OCI-LY3 (cell line): Measurements from ENCODE around the gene MBD4.
A peak's percentile ranks its signal among the peaks of the same experiment; 100 is the strongest.
"Not testable (repeated sequence)": the region's sequence is repeated elsewhere in the genome, so short reads cannot be mapped to it uniquely, and the experiment has no call there.

Source experiments
- H2AFZ ChIP-seq: fragments of 200-600, 300-600 bp; shearing (Covaris generic); 2 replicates; pipeline ENCODE4 v1.6.0; 2014; ENCODE audit warnings: antibody characterized with exemption, low read depth, low read length
- H3K27ac ChIP-seq: fragments of 200-600, 300-600 bp; sonication (generic); 2 replicates; pipeline ENCODE4 v1.5.1; 2014; ENCODE audit warnings: mild to moderate bottlenecking, low read length, moderate library complexity, mixed read lengths
- H3K27me3 ChIP-seq: fragments of 200-600, 300-600 bp; sonication (generic); 2 replicates; pipeline ENCODE4 v1.6.1; 2014; ENCODE audit warnings: low read depth, low read length, mixed read lengths
- H3K36me3 ChIP-seq: fragments of 200-600, 300-600 bp; sonication (generic); replicated peaks from 2 replicates; pipeline ENCODE3; 2014; ENCODE audit warnings: low read depth, low read length, mixed read lengths
- H3K4me1 ChIP-seq: fragments of 300-600, 200-600 bp; sonication (generic); 2 replicates; pipeline ENCODE4 v1.6.1; 2014; ENCODE audit warnings: low read length, mixed read lengths
- H3K4me2 ChIP-seq: fragments of 200-600, 300-600 bp; sonication (generic); 2 replicates; pipeline ENCODE4 v1.6.1; 2014; ENCODE audit warnings: low read length, mixed read lengths
- H3K4me3 ChIP-seq: fragments of 300-600, 200-600 bp; sonication (generic); 2 replicates; pipeline ENCODE4 v1.5.1; 2014; ENCODE audit warnings: antibody characterized with exemption, mild to moderate bottlenecking, low read length, moderate library complexity
- H3K79me2 ChIP-seq: fragments of 300-600, 200-600 bp; shearing (Covaris generic); 2 replicates; pipeline ENCODE4 v1.6.1; 2014; ENCODE audit warnings: mild to moderate bottlenecking, low read length, mixed read lengths
- H3K9ac ChIP-seq: fragments of 300-600, 200-600 bp; shearing (Covaris generic); 2 replicates; pipeline ENCODE4 v1.6.0; 2014; ENCODE audit warnings: mild to moderate bottlenecking, low read length, moderate library complexity
- H3K9me3 ChIP-seq: fragments of 200-600, 300-600 bp; shearing (Covaris generic); 2 replicates; pipeline ENCODE4 v1.6.1; 2014; ENCODE audit warnings: low read length, mixed read lengths; ENCODE audit not compliant: insufficient read depth
- H4K20me1 ChIP-seq: fragments of 200-600, 300-600 bp; sonication (generic); 2 replicates; pipeline ENCODE4 v1.6.1; 2016; ENCODE audit warnings: low read length, mixed read lengths; ENCODE audit not compliant: insufficient read depth
- EZH2phosphoT487 ChIP-seq: fragments of 200-600 bp; shearing (Covaris generic); IDR thresholded peaks from 2 replicates; pipeline ENCODE4 v1.6.1; 2018; ENCODE audit warnings: antibody characterized with exemption, mixed run types, low read depth
- TF ChIP-seq, protein P1 (sequence below): fragments of 200-600, 300-600 bp; sonication (generic); IDR thresholded peaks from 2 replicates; pipeline ENCODE4 v1.5.1; 2014; ENCODE audit warnings: antibody characterized with exemption, low read length, low read depth

MBD4 gene

DNA sequence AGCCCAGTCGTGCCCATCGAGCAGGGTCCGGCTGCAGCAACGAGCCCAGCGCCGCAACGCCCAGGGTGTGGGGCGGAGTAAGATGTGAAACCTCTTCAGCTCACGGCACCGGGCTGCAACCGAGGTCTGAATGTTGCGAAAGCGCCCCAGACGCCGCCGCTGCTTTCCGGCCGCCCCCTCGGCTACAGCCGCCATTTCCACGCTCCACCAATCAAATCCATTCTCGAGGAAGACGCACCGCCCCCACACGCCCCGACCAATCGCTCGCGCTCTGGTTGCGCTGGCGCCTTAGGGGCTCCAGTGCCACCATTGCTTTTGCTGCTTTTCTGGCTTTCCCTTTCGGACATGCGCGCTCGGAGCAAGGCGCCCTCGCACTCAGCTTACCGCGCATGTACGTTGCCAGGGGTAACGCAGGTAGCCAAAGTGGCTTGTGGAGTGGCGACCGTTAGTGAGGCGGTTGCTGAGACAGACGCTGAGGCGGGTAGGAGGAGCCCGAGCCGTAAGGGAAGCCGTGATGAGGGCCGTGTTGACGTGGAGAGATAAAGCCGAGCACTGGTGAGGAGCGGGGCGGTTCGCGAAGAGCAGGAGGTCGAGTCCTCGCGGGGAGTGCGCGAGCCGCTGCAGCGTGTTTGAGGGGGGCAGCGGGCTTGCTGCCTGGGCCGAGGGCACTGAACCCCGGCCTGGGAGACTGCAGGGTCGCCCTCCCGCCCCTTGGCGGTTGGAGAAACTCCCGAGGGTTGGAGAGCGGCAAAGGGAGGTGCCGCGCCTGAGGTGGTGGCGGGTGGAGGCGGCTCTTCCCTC, at the start of gene MBD4, which contains the start of gene IFT122:
MBD4 (minus strand) TSS at position 132 of the 801 bp plus-strand sequence; CDS start at position 17, 115 bp downstream.
IFT122 (plus strand) TSS at position 408 of the 801 bp plus-strand sequence; CDS start at position 515, 107 bp downstream.
- Histone ChIP-seq H3K4me3 (peak within 1 kb of the TSS; percentile 96), H3K79me2 (peaks cover 31% of the 10 kb centered on the region)

DNA sequence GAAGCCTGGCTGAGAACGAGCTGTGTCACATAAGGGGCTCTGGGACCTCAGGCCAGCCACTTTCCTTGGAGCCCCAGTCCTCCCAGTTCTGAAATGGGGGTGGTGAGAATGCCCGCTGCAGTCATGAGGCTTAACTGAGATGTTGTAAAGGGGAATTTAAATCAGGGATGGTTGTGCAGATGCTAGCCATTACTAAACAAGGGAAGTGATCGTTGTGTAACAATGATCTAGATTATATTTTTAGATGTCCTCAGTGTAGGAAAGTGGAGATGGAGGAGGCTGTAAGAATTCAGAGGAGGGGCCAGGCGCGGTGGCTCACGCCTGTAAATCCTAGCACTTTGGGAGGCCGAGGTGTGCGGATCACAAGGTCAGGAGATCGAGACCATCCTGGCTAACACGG, 49.5 kb upstream of the MBD4 start:
- H3K9ac ChIP-seq, H2AFZ ChIP-seq, H3K79me2 ChIP-seq, H3K36me3 ChIP-seq, H3K27ac ChIP-seq, H3K4me3 ChIP-seq, H3K27me3 ChIP-seq, H3K4me2 ChIP-seq, H3K9me3 ChIP-seq, H4K20me1 ChIP-seq: not testable (repeated sequence)
- H3K4me1 ChIP-seq, result peaks cover 21% of the 10 kb centered on the region

More for the DNA sequence above, at the start of gene MBD4, which contains the start of gene IFT122:
- TF ChIP-seq, protein P1, sequence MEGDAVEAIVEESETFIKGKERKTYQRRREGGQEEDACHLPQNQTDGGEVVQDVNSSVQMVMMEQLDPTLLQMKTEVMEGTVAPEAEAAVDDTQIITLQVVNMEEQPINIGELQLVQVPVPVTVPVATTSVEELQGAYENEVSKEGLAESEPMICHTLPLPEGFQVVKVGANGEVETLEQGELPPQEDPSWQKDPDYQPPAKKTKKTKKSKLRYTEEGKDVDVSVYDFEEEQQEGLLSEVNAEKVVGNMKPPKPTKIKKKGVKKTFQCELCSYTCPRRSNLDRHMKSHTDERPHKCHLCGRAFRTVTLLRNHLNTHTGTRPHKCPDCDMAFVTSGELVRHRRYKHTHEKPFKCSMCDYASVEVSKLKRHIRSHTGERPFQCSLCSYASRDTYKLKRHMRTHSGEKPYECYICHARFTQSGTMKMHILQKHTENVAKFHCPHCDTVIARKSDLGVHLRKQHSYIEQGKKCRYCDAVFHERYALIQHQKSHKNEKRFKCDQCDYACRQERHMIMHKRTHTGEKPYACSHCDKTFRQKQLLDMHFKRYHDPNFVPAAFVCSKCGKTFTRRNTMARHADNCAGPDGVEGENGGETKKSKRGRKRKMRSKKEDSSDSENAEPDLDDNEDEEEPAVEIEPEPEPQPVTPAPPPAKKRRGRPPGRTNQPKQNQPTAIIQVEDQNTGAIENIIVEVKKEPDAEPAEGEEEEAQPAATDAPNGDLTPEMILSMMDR, result no peak
- TF ChIP-seq EZH2phosphoT487, result no peak
- no peaks in the 10 kb centered on the region for H3K27me3 ChIP-seq
- peaks cover 36% of the 10 kb centered on the region for H3K4me1 ChIP-seq
- peak within 1 kb of the TSS; percentile 97 for H3K4me2 ChIP-seq
- H4K20me1 ChIP-seq, result no peaks in the 10 kb centered on the region
- H2AFZ ChIP-seq, result peak within 1 kb of the TSS; percentile 87
- peak within 1 kb of the TSS; percentile 99 for H3K9ac ChIP-seq
- H3K9me3 ChIP-seq, result no peaks in the 10 kb centered on the region
- peak within 1 kb of the TSS; percentile 85 for H3K27ac ChIP-seq
- peaks cover 21% of the 10 kb centered on the region for H3K36me3 ChIP-seq

DNA sequence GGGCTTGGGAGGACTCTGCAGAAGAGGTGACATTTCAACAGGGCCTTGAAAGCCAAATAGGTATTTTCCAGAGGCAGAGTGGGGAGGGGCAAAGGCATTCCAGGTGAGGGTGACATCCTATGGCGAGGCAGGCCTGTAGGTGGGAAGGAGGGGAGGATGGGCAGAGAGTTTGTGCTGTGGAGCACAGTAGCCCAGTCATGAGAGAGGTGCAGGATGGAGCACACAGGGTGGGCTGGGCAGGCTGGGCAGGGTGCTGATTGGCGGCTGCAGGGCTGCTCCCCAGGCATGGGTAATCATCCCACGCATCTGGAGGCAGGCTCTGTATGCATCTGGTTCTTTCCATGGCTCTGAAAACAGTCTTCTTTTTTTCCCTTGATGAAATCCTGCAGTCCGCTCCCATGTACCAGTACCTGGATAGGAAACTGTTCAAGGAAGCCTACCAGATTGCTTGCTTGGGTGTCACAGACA, 48.2 kb upstream of the MBD4 start:
- H3K4me2 ChIP-seq, H3K9me3 ChIP-seq, H3K36me3 ChIP-seq, H3K27ac ChIP-seq, H2AFZ ChIP-seq, H3K9ac ChIP-seq, H4K20me1 ChIP-seq, H3K79me2 ChIP-seq, H3K4me3 ChIP-seq, H3K27me3 ChIP-seq: not testable (repeated sequence)
- H3K4me1 ChIP-seq, result peaks cover 21% of the 10 kb centered on the region

DNA sequence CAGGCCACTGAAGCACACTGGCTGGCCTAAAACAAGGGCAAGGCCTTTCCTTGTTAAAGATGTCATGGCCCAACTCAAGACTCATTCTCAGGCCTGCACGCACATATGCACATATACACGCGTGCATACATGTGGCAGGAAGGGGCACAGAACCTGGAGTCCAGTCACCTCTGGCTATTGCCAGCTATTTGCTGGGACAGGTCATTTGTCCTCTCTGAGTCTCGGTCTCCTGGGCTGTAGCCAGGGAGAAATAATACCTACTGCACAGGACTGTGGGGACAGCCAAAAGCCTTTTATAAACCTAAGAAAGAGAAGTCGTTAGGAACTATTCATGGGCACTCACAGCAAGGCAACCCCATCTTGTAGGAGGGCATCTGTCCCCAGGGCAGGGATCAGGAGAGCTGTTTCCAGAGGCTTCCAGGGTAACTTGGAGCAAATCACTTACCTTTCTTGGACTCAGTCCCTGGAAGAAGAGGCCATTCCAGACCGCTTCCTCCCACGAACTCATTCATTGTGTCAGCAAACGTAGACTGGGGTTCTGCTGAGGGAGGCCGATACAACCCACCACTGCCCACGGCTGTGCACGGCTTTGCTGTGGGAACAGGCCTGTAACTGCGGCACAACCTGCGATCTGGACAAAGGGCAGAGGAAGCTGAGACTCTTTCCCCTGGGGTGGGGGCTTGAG, 47.6 kb upstream of the MBD4 start:
- Histone ChIP-seq H3K36me3 (no peaks in the 10 kb centered on the region), H3K79me2 (no peaks in the 10 kb centered on the region), H3K27ac (no peak overlapping the region), H4K20me1 (no peaks in the 10 kb centered on the region), H3K9me3 (no peaks in the 10 kb centered on the region), H3K4me1 (peaks cover 21% of the 10 kb centered on the region), H3K27me3 (no peaks in the 10 kb centered on the region), H3K4me3 (no peak overlapping the region), H2AFZ (no peak overlapping the region), H3K4me2 (no peak overlapping the region), H3K9ac (no peak overlapping the region)
- no peak for TF ChIP-seq EZH2phosphoT487
- TF ChIP-seq, protein P1, result no peak

DNA sequence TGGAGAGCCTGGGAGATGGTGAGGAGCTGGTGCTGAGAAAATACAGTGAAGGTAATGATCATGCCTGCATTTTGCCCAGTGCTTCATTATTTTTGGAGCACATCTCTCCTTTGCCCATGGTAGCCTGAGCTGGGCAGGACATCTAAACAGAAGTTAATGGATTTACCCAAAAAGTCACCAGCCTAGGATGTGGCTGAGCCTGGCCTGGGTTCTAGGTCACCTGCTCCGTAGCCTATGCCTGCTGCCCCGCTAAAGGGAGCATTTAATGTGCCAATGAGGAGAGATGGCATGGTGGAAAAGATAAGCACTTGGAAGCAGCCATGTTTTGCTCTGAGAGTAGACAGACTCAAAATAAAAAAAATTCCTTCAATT, 46.9 kb upstream of the MBD4 start:
- H3K27ac ChIP-seq, result no peak overlapping the region
- H3K9ac ChIP-seq, result no peak overlapping the region
- H3K36me3 ChIP-seq, result no peaks in the 10 kb centered on the region

More for the DNA sequence above, 46.9 kb upstream of the MBD4 start:
- Histone ChIP-seq H3K9me3 (no peaks in the 10 kb centered on the region), H2AFZ (no peak overlapping the region), H4K20me1 (no peaks in the 10 kb centered on the region), H3K4me1 (peaks cover 15% of the 10 kb centered on the region), H3K79me2 (no peaks in the 10 kb centered on the region), H3K4me2 (peak overlapping the region; percentile 34; the same call in 1 of the 2 replicates), H3K4me3 (no peak overlapping the region), H3K27me3 (no peaks in the 10 kb centered on the region)
- TF ChIP-seq EZH2phosphoT487, result no peak
- TF ChIP-seq, protein P1, result no peak
